SK-N-SH (cell line): Measurements from ENCODE around the gene C17orf100. TPM values are rescaled to one million over a fixed set of nuclear protein-coding genes. Genes with fewer than 3 reads are reported as not detected.

Experiments used
- CTCF ChIA-PET: fragments of 300-600, 350-600 bp; formaldehyde crosslinking; extraction: SDS; loops from one replicate; lab custom pipeline; 2021; lab: Yijun Ruan, JAX
- POLR2A ChIA-PET: fragments of 350-600 bp; sonication (Branson Sonifier 250); formaldehyde crosslinking; extraction: SDS; loops from one replicate; lab custom pipeline; 2020; ENCODE audit warnings: antibody characterized with exemption, inconsistent platforms; lab: Yijun Ruan, JAX
- DNase-seq: peaks from one replicate; pipeline ENCODE4 v3.0.0; 2012
- H2AFZ ChIP-seq: fragments of 200-600 bp; sonication (generic); 2 replicates; pipeline ENCODE4 v1.8.1; 2016; ENCODE audit warnings: antibody characterized with exemption, mild to moderate bottlenecking, low read depth
- H3F3A ChIP-seq: fragments of 200-600 bp; sonication (generic); replicated peaks from 2 replicates; pipeline ENCODE3; 2016; ENCODE audit warnings: antibody characterized with exemption, mild to moderate bottlenecking; ENCODE audit not compliant: insufficient read depth
- H3K27ac ChIP-seq, 2 experiments: fragments of 200-500 bp in 1 of 2; fragments of 200-600 bp in 1 of 2; sonication (Bioruptor generic) in 1 of 2; sonication (generic), shearing (Covaris generic) in 1 of 2; 2 replicates each; pipeline versions ENCODE4 v1.5.1 to v1.6.1; 2014 to 2016; ENCODE audit warnings: low read depth in 2 of 2, inconsistent platforms in 1 of 2, low read length in 1 of 2, mild to moderate bottlenecking in 1 of 2, mixed read lengths in 1 of 2
- H3K27me3 ChIP-seq: fragments of 200-600 bp; sonication (generic), shearing (Covaris generic); 2 replicates; pipeline ENCODE4 v1.6.1; 2016; ENCODE audit warnings: mixed run types; ENCODE audit not compliant: insufficient read depth
- H3K36me3 ChIP-seq, 2 experiments: fragments of 200-500 bp in 1 of 2; fragments of 200-600 bp in 1 of 2; sonication (Bioruptor generic) in 1 of 2; sonication (generic) in 1 of 2; replicated peaks in 1 of 2; 2 replicates each; pipeline versions ENCODE3 to v1.5.1; 2014 to 2016; ENCODE audit warnings: low read length in 1 of 2, mild to moderate bottlenecking in 1 of 2; ENCODE audit not compliant: insufficient read depth in 2 of 2, control insufficient read depth in 1 of 2
- H3K4me1 ChIP-seq, 2 experiments: fragments of 200-500 bp in 1 of 2; fragments of 200-600 bp in 1 of 2; sonication (Bioruptor generic) in 1 of 2; sonication (generic), shearing (Covaris generic) in 1 of 2; 2 replicates each; pipeline versions ENCODE4 v1.5.1 to v1.6.1; 2014 to 2016; ENCODE audit warnings: low read depth in 1 of 2, low read length in 1 of 2, mixed run types in 1 of 2; ENCODE audit not compliant: insufficient read depth in 2 of 2, control insufficient read depth in 1 of 2
- H3K4me2 ChIP-seq: fragments of 200-600 bp; sonication (generic), shearing (Covaris generic); 2 replicates; pipeline ENCODE4 v1.6.1; 2017; ENCODE audit warnings: mixed run types
- H3K4me3 ChIP-seq, 2 experiments: fragments of 200-500 bp in 1 of 2; fragments of 200-600 bp in 1 of 2; sonication (Bioruptor generic) in 1 of 2; sonication (generic), shearing (Covaris generic) in 1 of 2; 2 replicates each; pipeline versions ENCODE4 v1.5.1 to v1.8.1; 2014 to 2016; ENCODE audit warnings: low read depth in 2 of 2, inconsistent platforms in 1 of 2, low read length in 1 of 2, mild to moderate bottlenecking in 1 of 2, mixed read lengths in 1 of 2, moderate library complexity in 1 of 2
- H3K79me2 ChIP-seq: fragments of 200-600 bp; sonication (generic); 2 replicates; pipeline ENCODE4 v1.8.1; 2017; ENCODE audit warnings: mild to moderate bottlenecking; ENCODE audit not compliant: insufficient read depth
- H3K9ac ChIP-seq: fragments of 200-600 bp; sonication (generic); 2 replicates; pipeline ENCODE4 v1.6.1; 2017; ENCODE audit warnings: mixed run types
- H3K9me2 ChIP-seq: fragments of 200-600 bp; sonication (generic); 2 replicates; pipeline ENCODE4 v1.6.1; 2017; ENCODE audit warnings: mixed run types
- H3K9me3 ChIP-seq: fragments of 200-600 bp; sonication (generic); 2 replicates; pipeline ENCODE4 v1.6.1; 2017; ENCODE audit warnings: mixed run types, mild to moderate bottlenecking, moderate library complexity
- H4K20me1 ChIP-seq: fragments of 200-600 bp; sonication (generic); 2 replicates; pipeline ENCODE4 v1.6.1; 2017; ENCODE audit warnings: mild to moderate bottlenecking, mixed run types; ENCODE audit not compliant: insufficient read depth
- CHD2 ChIP-seq: fragments of 150-350 bp; IDR thresholded peaks from 2 replicates; pipeline ENCODE4 v1.6.1; 2018; ENCODE audit warnings: low read length; ENCODE audit not compliant: partially characterized antibody
- ELF1 ChIP-seq: IDR thresholded peaks from 2 replicates; pipeline ENCODE4 v1.4.0; 2012
- EP300 ChIP-seq, 2 experiments: IDR thresholded peaks; 2 replicates each; pipeline versions ENCODE4 v1.4.0 to v1.6.1; 2012; ENCODE audit warnings: borderline replicate concordance in 1 of 2, low read depth in 1 of 2, low read length in 1 of 2
- EZH2phosphoT487 ChIP-seq: fragments of 200-600 bp; sonication (generic); IDR thresholded peaks from 2 replicates; pipeline ENCODE4 v1.6.1; 2017; ENCODE audit warnings: low read depth, mixed run types, mild to moderate bottlenecking, antibody characterized with exemption, moderate library complexity, borderline replicate concordance
- FOSL2 ChIP-seq: IDR thresholded peaks from 2 replicates; pipeline ENCODE4 v1.4.0; 2012; ENCODE audit warnings: low read depth, mild to moderate bottlenecking, moderate library complexity, borderline replicate concordance
- FOXM1 ChIP-seq: IDR thresholded peaks from 2 replicates; pipeline ENCODE4 v1.4.0; 2012; ENCODE audit warnings: low read depth, mild to moderate bottlenecking
- GABPA ChIP-seq: IDR thresholded peaks from 2 replicates; pipeline ENCODE4 v1.4.0; 2012; ENCODE audit warnings: low read depth, mild to moderate bottlenecking
- MEF2A ChIP-seq: IDR thresholded peaks from 2 replicates; pipeline ENCODE4 v1.4.0; 2012; ENCODE audit warnings: low read depth, borderline replicate concordance
- MXI1 ChIP-seq: IDR thresholded peaks from 2 replicates; pipeline ENCODE4 v1.6.1; 2012; ENCODE audit warnings: mild to moderate bottlenecking, low read depth, low read length, improper control_type of control experiment
- NFIC ChIP-seq: IDR thresholded peaks from 2 replicates; pipeline ENCODE4 v1.4.0; 2012; ENCODE audit warnings: borderline replicate concordance
- NRF1 ChIP-seq: IDR thresholded peaks from 2 replicates; pipeline ENCODE4 v1.6.1; 2012; ENCODE audit warnings: low read depth, mild to moderate bottlenecking, low read length
- POLR2AphosphoS5 ChIP-seq: IDR thresholded peaks from 2 replicates; pipeline ENCODE4 v1.6.1; 2012; ENCODE audit warnings: low read depth, low read length
- RAD21 ChIP-seq: IDR thresholded peaks from 2 replicates; pipeline ENCODE4 v1.6.1; 2012; ENCODE audit warnings: mild to moderate bottlenecking, low read length
- RFX5 ChIP-seq: IDR thresholded peaks from 2 replicates; pipeline ENCODE4 v1.6.1; 2012; ENCODE audit warnings: mild to moderate bottlenecking, improper control_type of control experiment, low read length
- RXRA ChIP-seq: IDR thresholded peaks from 2 replicates; pipeline ENCODE4 v1.4.0; 2012; ENCODE audit warnings: low read depth, mild to moderate bottlenecking, borderline replicate concordance
- SIN3A ChIP-seq: IDR thresholded peaks from 2 replicates; pipeline ENCODE4 v1.6.1; 2012; ENCODE audit warnings: low read depth, mild to moderate bottlenecking, low read length, moderate library complexity, borderline replicate concordance
- TAF1 ChIP-seq: IDR thresholded peaks from 2 replicates; pipeline ENCODE4 v1.6.1; 2012; ENCODE audit warnings: low read depth, mild to moderate bottlenecking, low read length, moderate library complexity, borderline replicate concordance
- TCF12 ChIP-seq: IDR thresholded peaks from 2 replicates; pipeline ENCODE4 v1.4.0; 2012
- TEAD4 ChIP-seq: IDR thresholded peaks from 2 replicates; pipeline ENCODE4 v1.4.0; 2012; ENCODE audit warnings: mild to moderate bottlenecking, borderline replicate concordance; ENCODE audit not compliant: insufficient read depth
- YY1 ChIP-seq: IDR thresholded peaks from 2 replicates; pipeline ENCODE4 v1.4.0; 2012; ENCODE audit warnings: low read depth, mild to moderate bottlenecking
- WGBS: methylation state at CpG from one replicate; pipeline ENCODE4 v1.1.6; 2017; ENCODE audit warnings: low lambda C conversion rate; 5-methylcytosine and 5-hydroxymethylcytosine counted together
- polyA plus RNA-seq, 3 experiments: library from polyadenylated mRNA; depleted of rRNA; stranded (reverse); fragments of >200 nt; gene quantifications; 2 replicates each; pipeline ENCODE4 v1.2.3, GENCODE V29; 2012
- TF ChIP-seq, protein P1 (sequence below): fragments of 150-350 bp; IDR thresholded peaks from 2 replicates; pipeline ENCODE4 v1.6.1; 2017; ENCODE audit warnings: antibody characterized with exemption, low read length, low read depth, borderline replicate concordance
- TF ChIP-seq, protein P2 (sequence below): IDR thresholded peaks from 2 replicates; pipeline ENCODE4 v1.4.0; 2012; ENCODE audit warnings: low read depth, borderline replicate concordance
- TF ChIP-seq, protein P3 (sequence below): IDR thresholded peaks from 2 replicates; pipeline ENCODE4 v1.6.1; 2012; ENCODE audit warnings: mild to moderate bottlenecking, low read depth, low read length, moderate library complexity
- TF ChIP-seq, protein P4 (sequence below): IDR thresholded peaks from 2 replicates; pipeline ENCODE4 v1.4.0; 2012; ENCODE audit warnings: low read depth
- TF ChIP-seq, protein P5 (sequence below): fragments of 150-350 bp; IDR thresholded peaks from 2 replicates; pipeline ENCODE4 v1.6.1; 2016; ENCODE audit warnings: mild to moderate bottlenecking, low read depth, low read length

The C17orf100 gene
- 2.6 and 2.7 TPM in 2 replicates for polyA plus RNA-seq (2012; rRNA removed)
- 2.8 and 2.9 TPM in 2 replicates for polyA plus RNA-seq (2012; cell fraction: cytosol; rRNA removed)
- polyA plus RNA-seq (2012; cell fraction: nucleus; rRNA removed) = 1.0 and 1.2 TPM in 2 replicates

- Histone ChIP-seq H3K9ac (peak within 1 kb of the TSS; percentile 91), H4K20me1 (peaks cover 15% of the 10 kb centered on the region), H3K4me3 (peak within 1 kb of the TSS; percentile 65 to 96), H3K27ac (peak within 1 kb of the TSS; percentile 91 to 95), H3K36me3 (peaks cover 30 to 35% of the 10 kb centered on the region in 2 experiments), H3K9me3 (no peaks in the 10 kb centered on the region), H3K79me2 (peaks cover 44% of the 10 kb centered on the region), H3K9me2 (no peaks in the 10 kb centered on the region), H2AFZ (peak within 1 kb of the TSS; percentile 95), H3K4me1 (peaks cover 8 to 13% of the 10 kb centered on the region in 2 experiments; a peak in 2 of 4 replicates), H3K27me3 (no peaks in the 10 kb centered on the region), H3K4me2 (peak within 1 kb of the TSS; percentile 80), H3F3A (peaks cover 8% of the 10 kb centered on the region)
- ChIA-PET POLR2A (interaction anchor here (1.0 kb wide), 1 partner anchor 12 kb away, joined by 3 read pairs; a partner anchor contains a TSS), CTCF (interaction anchor here (1.1 kb wide), 1 partner anchor 10 kb away, joined by 4 read pairs; no protein-coding TSS in a partner anchor)
- WGBS = 2% methylated on average over 25 of the region's 35 CpGs
- TF ChIP-seq RFX5 = peak; percentile 42; the same call in 1 of the 2 replicates
- peak; percentile 53 for TF ChIP-seq CHD2
- TF ChIP-seq NRF1 = 0 out of 2 replicates have a peak, but pooled peaks have one; percentile 8
- no peak for TF ChIP-seq MEF2A
- TF ChIP-seq, protein P1, sequence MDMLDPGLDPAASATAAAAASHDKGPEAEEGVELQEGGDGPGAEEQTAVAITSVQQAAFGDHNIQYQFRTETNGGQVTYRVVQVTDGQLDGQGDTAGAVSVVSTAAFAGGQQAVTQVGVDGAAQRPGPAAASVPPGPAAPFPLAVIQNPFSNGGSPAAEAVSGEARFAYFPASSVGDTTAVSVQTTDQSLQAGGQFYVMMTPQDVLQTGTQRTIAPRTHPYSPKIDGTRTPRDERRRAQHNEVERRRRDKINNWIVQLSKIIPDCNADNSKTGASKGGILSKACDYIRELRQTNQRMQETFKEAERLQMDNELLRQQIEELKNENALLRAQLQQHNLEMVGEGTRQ = no peak
- TF ChIP-seq RXRA = no peak
- TF ChIP-seq, protein P2, sequence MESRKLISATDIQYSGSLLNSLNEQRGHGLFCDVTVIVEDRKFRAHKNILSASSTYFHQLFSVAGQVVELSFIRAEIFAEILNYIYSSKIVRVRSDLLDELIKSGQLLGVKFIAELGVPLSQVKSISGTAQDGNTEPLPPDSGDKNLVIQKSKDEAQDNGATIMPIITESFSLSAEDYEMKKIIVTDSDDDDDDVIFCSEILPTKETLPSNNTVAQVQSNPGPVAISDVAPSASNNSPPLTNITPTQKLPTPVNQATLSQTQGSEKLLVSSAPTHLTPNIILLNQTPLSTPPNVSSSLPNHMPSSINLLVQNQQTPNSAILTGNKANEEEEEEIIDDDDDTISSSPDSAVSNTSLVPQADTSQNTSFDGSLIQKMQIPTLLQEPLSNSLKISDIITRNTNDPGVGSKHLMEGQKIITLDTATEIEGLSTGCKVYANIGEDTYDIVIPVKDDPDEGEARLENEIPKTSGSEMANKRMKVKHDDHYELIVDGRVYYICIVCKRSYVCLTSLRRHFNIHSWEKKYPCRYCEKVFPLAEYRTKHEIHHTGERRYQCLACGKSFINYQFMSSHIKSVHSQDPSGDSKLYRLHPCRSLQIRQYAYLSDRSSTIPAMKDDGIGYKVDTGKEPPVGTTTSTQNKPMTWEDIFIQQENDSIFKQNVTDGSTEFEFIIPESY = no peak
- TF ChIP-seq, protein P3, sequence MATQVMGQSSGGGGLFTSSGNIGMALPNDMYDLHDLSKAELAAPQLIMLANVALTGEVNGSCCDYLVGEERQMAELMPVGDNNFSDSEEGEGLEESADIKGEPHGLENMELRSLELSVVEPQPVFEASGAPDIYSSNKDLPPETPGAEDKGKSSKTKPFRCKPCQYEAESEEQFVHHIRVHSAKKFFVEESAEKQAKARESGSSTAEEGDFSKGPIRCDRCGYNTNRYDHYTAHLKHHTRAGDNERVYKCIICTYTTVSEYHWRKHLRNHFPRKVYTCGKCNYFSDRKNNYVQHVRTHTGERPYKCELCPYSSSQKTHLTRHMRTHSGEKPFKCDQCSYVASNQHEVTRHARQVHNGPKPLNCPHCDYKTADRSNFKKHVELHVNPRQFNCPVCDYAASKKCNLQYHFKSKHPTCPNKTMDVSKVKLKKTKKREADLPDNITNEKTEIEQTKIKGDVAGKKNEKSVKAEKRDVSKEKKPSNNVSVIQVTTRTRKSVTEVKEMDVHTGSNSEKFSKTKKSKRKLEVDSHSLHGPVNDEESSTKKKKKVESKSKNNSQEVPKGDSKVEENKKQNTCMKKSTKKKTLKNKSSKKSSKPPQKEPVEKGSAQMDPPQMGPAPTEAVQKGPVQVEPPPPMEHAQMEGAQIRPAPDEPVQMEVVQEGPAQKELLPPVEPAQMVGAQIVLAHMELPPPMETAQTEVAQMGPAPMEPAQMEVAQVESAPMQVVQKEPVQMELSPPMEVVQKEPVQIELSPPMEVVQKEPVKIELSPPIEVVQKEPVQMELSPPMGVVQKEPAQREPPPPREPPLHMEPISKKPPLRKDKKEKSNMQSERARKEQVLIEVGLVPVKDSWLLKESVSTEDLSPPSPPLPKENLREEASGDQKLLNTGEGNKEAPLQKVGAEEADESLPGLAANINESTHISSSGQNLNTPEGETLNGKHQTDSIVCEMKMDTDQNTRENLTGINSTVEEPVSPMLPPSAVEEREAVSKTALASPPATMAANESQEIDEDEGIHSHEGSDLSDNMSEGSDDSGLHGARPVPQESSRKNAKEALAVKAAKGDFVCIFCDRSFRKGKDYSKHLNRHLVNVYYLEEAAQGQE = no peak
- TF ChIP-seq NFIC = no peak
- peak; percentile 92 for TF ChIP-seq POLR2AphosphoS5
- 0 out of 2 replicates have a peak, but pooled peaks have one; percentile 50 for TF ChIP-seq ELF1
- TF ChIP-seq FOXM1 = no peak
- no peak for TF ChIP-seq EP300 (IDR thresholded peaks at IDR 0.05; ENCODE audit: borderline replicate concordance in 1 of 2, low read depth in 1 of 2, low read length in 1 of 2)
- TF ChIP-seq, protein P4, sequence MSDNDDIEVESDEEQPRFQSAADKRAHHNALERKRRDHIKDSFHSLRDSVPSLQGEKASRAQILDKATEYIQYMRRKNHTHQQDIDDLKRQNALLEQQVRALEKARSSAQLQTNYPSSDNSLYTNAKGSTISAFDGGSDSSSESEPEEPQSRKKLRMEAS = peak; percentile 75; the same call in 1 of the 2 replicates
- TF ChIP-seq GABPA = peak; percentile 92
- TF ChIP-seq, protein P5, sequence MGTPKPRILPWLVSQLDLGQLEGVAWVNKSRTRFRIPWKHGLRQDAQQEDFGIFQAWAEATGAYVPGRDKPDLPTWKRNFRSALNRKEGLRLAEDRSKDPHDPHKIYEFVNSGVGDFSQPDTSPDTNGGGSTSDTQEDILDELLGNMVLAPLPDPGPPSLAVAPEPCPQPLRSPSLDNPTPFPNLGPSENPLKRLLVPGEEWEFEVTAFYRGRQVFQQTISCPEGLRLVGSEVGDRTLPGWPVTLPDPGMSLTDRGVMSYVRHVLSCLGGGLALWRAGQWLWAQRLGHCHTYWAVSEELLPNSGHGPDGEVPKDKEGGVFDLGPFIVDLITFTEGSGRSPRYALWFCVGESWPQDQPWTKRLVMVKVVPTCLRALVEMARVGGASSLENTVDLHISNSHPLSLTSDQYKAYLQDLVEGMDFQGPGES = no peak
- TF ChIP-seq SIN3A = peak; percentile 85; the same call in 1 of the 2 replicates
- TF ChIP-seq MXI1 = peak; percentile 83
- TF ChIP-seq TEAD4 = no peak
- peak; percentile 81 for TF ChIP-seq TAF1
- no peak for TF ChIP-seq TCF12
- TF ChIP-seq RAD21 = no peak
- TF ChIP-seq FOSL2 = no peak
- TF ChIP-seq EZH2phosphoT487 = no peak
- peak; percentile 73; the same call in 1 of the 2 replicates for TF ChIP-seq YY1
- DNase-seq = peak; percentile 99
Measured at GRCh38 chr17:6651354-6651918, at the start of gene C17orf100, which contains the start of gene MED31. Gene C17orf100 (plus strand): TSS chr17:6651762. CDS start chr17:6651914, 152 bp downstream. Gene MED31 (minus strand): TSS chr17:6651605. CDS start chr17:6651528, 77 bp downstream.
